GM12874 (cell line): ENCODE measurements around the gene SLC3A2.

Experiments used
- TF ChIP-seq, protein P1 (sequence below): IDR thresholded peaks from 2 replicates; pipeline ENCODE4 v1.5.1; 2011; ENCODE audit warnings: low read depth, mild to moderate bottlenecking, control low read depth, low read length, moderate library complexity; ENCODE audit not compliant: insufficient read depth

The SLC3A2 gene

GRCh38 chr11:62841361-62842170, 39.1 kb upstream of the SLC3A2 start:
- TF ChIP-seq, protein P1, sequence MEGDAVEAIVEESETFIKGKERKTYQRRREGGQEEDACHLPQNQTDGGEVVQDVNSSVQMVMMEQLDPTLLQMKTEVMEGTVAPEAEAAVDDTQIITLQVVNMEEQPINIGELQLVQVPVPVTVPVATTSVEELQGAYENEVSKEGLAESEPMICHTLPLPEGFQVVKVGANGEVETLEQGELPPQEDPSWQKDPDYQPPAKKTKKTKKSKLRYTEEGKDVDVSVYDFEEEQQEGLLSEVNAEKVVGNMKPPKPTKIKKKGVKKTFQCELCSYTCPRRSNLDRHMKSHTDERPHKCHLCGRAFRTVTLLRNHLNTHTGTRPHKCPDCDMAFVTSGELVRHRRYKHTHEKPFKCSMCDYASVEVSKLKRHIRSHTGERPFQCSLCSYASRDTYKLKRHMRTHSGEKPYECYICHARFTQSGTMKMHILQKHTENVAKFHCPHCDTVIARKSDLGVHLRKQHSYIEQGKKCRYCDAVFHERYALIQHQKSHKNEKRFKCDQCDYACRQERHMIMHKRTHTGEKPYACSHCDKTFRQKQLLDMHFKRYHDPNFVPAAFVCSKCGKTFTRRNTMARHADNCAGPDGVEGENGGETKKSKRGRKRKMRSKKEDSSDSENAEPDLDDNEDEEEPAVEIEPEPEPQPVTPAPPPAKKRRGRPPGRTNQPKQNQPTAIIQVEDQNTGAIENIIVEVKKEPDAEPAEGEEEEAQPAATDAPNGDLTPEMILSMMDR, result no peak

DNA sequence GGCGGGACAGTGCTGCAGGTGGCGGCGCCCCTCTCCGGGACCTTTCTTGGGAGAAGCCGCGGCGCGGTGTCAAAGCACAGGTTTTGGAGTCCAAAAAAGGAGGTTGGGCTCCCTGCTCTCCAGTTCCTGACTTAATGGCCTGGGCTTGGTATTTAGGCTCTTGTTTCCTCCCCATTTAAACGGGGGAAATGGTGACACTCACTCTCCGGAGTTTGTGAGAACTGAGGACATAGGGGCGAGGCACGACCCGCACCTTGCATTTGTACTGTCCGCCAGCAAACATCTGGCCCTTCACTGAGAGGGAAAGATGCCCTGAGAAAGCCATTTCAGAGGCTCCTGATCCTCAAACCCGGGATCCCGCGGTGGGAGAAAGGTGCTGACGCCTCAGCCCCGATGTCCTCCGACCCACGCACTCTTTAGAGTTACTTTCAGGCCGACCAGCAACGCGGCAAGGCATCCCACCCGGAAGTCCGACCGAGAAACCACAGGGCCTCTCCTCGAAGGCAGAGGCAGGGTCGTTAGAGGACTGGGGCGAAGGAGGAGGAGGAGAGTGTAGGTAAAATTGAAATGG, 38.4 kb upstream of the SLC3A2 start:
- TF ChIP-seq, protein P1, result no peak

DNA sequence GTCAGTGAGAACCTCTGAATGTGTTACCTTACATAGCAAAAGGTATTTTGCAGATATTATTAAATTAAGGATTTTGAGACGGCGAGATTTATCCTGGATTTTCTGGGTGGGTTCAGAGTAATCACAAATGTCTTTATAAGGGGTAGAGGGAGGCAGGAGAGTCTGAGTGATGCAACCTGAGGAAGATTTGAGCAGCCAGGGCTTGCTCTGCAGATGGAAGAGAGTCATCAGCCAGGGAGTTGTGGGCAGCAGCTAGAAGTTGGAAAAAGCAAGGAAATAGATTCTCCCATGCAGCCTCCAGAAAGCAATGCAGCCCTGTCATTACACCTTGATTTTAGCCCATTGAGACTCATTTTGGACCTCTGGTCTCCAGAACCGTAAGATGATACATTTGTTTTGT, 37.2 kb upstream of the SLC3A2 start:
- TF ChIP-seq, protein P1, result no peak

GRCh38 chr11:62844154-62844553, 36.5 kb upstream of the SLC3A2 start:
- TF ChIP-seq, protein P1, result no peak

- TF ChIP-seq, protein P1, result no peak
Observed at GRCh38 chr11:62846177-62846576, 34.5 kb upstream of the SLC3A2 start.

DNA sequence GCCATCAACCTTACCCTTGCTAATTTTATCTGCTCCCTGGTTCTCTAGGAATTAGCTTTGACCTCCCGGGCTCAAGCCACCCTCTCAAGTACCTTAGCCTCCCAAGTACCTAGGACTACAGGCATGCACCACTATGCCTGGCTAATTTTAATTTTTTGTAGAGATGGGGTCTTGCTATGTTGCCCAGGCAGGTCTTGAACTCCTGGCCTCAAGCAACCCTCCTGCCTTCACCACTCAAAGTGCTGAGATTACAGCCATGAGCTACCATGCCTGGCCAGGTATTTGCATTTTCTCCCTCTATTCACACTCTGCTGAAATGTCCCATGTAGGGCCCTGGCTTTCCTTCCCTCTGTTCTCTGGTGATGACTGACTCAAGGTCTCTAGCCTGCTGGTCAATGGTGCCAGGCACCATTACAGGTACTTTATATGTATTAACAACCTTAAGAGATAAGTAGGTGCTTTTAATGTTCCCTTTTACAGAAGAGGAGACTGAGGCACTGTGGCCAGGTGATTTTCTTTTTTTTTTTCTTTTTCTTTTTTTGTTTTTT, 32.9 kb upstream of the SLC3A2 start:
- TF ChIP-seq, protein P1, result no peak

GRCh38 chr11:62850911-62851806, 29.5 kb upstream of the SLC3A2 start:
- TF ChIP-seq, protein P1, result no peak
